ENCODE measurements around the gene LEKR1.
"Not testable (repeated sequence)": the region's sequence is repeated elsewhere in the genome, so short reads cannot be mapped to it uniquely, and the experiment has no call there.

Gene LEKR1

GRCh38 chr3:156808025-156808424 lies 18.1 kb upstream of the LEKR1 start:
- no peak for DNase-seq

DNA sequence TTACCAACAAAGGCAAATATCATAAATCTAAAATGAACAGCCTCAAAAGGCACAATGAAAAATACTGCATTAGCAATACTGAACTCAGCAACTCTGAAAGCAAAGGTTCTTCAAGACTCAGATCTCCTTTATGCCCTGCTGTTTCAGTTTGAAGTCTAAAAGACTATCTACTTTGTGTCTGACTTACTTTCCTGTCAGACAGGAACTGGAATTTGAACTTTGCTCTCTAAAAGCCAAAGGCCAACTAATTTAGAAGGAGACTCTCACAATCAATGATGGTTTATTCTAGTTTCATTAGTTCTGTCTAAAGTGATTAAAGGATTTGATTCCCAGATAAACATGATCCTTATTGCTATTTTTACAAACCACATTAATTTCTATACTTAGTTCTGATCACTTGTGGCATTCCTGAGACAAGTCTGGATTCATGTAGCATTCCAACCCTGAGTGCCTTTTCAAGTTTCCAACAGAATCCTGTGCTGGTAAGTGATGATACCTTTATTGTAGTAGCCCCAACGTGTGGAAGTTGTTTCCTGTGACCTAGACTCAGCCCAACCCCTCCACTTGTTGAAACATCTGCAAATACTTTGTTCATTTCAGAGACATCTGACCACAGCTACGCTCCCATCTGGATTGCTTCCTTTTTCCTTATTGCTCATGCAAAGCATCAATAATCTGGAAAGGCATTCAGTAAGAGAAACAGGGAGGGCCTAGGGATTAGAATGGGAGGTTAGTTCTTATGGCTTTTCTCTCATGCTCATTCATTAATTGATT lies 14.9 kb upstream of the LEKR1 start:
- no peak for DNase-seq

- DNase-seq, result no peak
These were observed 13.4 kb upstream of the LEKR1 start for GRCh38 chr3:156812521-156813335.

- DNase-seq, result no peak
These were observed 11.9 kb upstream of the LEKR1 start for GRCh38 chr3:156814295-156814694.

DNA sequence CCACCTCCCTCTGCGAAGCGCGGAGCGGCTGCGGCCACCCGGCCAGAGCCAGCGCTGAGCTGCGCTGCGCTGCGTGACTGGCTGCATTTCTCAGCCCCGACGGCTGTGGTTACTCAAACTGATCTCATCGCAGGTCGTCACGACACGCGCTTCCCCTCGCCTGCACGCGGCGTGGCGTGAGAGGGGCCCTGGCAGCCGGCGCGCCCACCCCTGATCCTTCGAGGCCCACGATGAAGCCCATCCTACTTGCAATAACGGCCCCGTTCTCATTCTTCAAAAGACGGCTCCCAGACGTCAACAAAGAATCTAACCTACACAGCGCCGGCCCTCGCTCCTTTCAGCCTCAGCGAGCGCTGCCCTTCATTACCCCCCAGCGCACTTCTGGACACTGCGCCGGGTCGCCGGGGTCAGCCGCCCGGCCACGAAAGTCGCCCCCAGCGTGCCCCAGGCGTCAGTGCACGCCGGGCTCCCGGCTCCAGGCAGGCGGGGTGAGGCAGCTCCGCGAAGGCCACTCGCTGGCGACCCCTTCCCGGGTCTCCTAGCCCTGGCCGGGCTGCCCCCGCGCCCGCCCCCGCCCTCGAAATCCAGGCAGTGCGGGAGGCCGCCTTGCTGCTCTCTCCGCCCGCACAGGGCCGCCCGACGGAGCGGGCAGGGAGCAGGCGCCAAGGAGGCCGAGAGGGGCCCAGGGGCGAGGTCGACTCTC lies 9.9 kb upstream of the LEKR1 start:
- peak; percentile 20 for DNase-seq

DNA sequence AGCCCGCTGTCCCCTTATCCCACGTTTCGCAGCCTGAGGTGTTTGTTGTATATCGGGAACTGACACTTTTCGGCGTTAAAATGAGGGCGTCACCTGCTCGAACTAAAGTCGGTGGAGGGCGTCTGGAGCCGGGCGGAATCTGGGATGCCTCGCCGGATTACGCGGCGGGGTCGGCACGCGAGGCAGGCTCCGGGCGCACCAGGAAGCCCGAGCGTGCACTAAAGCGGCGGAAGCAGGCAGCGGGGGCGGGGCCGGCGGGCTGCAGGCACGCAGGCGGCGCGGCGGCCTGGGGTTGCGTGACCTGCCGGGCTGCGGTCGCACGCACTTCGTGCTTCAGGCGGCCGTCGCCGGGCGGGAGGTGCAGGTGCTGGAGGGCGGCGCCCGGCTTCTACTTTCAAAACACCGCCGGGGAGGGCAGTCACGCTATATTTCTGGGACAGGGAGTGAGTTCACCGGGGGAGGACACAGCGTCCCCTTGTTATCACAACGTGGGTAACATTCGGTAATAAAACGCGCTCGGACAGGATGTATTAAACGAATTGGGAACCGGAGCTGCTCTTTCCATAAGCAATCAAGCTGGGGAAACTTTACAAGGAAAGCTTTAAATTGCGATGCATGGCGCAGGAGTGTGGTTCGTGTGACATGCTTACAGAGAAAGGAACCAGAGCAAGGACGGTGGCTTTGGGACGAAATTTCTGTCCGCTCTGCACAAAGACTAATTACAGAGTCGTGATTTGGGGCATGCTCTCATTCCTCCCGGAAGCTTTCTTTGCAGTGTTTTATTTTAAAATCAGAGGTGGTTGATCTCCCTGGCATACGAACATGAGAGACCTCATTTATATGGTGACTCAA lies 9.1 kb upstream of the LEKR1 start:
- DNase-seq, result peak; percentile 73

DNA sequence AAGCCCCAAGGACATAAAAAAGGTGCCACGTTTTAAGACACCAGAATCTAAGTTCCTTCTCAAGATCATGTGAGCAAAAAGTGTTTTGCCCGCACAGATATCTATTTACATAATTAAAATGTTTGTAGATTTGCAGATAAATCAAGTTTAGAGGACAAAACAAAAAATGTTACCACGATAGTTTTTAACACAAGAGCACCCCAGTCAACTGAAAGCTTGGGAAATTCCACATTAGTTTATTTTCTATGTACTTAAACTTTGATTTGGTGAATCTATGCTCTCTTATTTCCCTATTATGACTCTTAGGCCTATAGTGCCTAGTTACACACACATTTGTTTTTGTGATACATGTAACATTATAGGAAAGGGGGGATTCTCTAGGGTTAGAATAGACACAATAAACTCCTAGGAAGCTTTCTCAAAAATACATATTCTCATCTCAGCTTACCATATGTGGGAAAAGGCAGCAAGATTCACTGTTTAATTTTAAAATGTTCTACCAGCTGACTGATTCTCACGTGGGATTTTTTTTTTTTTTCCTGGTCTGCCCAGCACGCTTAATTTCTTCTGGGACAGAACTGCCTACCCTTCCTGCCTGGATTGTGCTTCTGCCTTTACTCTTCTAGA lies 8.4 kb upstream of the LEKR1 start:
- DNase-seq, result no peak

GRCh38 chr3:156818273-156818651 lies 7.9 kb upstream of the LEKR1 start:
- DNase-seq, result no peak

- no peak for DNase-seq
These were observed 7.3 kb upstream of the LEKR1 start for GRCh38 chr3:156818890-156819289.

DNA sequence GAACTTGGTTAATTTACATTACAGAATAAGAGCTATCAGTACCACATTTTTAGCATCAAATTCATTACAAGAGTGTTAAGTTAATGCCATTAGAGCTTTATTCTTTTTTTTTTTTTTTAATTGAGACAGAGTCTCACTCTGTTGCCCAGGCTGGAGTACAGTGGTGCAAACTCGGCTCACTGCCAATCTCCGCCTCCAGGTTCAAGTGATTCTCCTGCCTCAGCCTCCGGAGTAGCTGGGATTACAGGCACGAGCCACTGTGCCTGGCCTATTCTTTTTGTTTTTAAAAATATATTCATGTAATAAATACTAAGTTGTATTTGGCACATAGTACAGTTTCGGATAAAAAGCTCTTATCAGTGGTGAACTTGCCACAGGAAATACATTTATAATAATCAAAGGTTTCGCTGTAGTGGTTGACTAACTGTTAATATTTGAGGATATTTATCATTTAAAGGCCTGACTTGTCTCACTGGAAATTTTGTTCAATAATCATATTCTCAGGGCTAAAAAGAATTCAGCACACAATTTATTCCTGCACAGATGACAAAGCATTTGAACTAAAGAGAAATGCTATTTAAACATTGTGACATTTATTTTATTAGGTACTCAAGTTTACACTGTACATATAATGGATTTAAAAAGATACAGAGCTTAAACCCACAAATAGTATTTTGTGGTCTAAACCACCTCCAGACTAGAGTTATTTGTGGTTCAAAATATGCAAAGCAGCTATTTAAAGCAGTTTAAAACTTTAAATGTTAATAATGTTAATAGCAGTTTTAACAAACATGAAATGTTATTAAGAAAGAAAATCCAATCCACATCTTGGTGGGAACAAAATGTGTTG lies 6.1 kb upstream of the LEKR1 start:
- no peak for DNase-seq

DNA sequence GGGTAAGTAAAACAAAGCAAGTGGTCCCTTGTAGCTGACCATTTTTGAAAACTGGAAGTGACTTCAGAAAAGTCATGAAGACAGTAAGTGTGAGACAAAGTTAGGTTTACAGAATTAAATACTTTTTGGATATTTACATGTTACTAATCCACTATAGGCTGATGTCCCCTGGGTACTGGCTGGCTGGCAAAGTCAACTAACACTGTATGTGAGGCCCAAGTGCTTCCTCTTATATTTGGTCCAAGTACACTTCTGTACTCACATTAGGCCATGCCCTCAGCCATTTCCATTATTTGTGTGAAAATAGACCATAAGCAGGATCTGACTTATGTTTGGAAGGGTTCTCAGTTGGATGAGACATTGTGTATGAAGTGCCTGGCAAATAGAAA lies 5.5 kb upstream of the LEKR1 start:
- DNase-seq, result no peak

GRCh38 chr3:156822626-156823260 lies 3.4 kb upstream of the LEKR1 start:
- not testable (repeated sequence) for DNase-seq

DNA sequence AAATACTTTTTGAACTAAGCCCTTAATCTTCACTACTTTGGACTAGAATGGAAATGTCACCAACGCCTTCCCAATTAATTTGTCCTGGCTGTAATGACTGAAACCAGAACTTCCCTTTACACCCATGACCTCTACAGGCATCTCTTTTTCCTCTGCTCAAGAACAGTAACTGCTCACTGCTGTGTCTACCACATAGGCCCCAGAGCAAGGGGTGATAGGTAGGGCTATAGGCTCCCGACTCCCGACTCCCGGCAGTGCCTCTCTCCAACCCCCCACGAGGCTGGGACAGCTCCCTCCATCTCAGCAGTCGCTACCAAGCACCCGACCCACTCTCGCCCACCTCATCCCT lies 384 bp upstream of the LEKR1 start:
- no peak for DNase-seq

- DNase-seq, result no peak
These were observed 1.0 kb downstream of the LEKR1 start for GRCh38 chr3:156826896-156827882.

GRCh38 chr3:156831006-156831405 lies 4.9 kb downstream of the LEKR1 start:
- DNase-seq, result no peak

DNA sequence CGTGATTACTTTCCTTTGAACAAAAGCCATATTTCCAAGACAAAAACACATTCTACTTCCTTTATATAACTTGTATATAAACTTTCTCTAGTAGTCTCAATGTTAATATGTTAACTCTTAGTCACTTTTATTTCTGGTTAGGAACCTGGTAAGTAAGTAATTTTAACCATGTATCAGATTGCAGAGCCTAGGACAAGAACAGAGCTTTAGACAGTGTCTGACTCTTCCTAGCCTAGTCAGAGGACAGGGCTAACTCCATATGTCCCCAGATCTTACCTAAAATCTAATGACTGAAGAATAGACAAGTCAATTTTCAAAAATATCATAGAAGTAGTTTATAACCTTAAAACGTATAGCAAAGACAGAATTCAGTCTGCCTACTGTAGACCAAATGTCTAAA lies 8.3 kb downstream of the LEKR1 start:
- DNase-seq, result no peak

GRCh38 chr3:156834962-156835535 lies 8.9 kb downstream of the LEKR1 start:
- no peak for DNase-seq

GRCh38 chr3:156836701-156837100 lies 10.5 kb downstream of the LEKR1 start:
- no peak for DNase-seq

DNA sequence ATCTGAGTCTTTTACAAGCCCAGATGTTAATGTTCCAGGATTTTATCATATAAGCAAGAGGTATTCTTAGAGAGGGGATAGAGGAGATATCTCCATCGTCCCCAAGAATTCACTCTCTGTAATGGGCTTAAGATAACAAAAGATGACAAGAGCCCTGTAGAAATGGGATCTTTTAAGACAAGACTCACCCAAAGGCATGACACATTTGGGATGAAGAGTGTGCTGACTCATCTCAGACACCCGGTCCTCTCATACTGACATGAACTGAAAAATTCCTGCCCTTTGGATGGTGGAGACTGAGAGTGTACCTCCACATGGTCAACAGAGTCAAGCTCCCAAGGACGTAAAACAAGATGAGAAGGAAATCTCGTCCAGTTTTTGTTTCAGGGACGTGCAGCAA lies 11.0 kb downstream of the LEKR1 start:
- no peak for DNase-seq
